CD4-positive, CD25-positive, alpha-beta regulatory T cell (primary cell): ENCODE measurements around the gene PYY. TPM values are rescaled to one million over a fixed set of nuclear protein-coding genes. Genes with fewer than 3 reads are reported as not detected.
"Not testable (repeated sequence)": the region's sequence is repeated elsewhere in the genome, so short reads cannot be mapped to it uniquely, and the experiment has no call there.

ENCODE experiments used
- ATAC-seq, 2 donors: fragments of 150-1000 bp; cut with Tn5 transposase; one replicate each; pipeline ENCODE4 v1.10.0; 2021; ENCODE audit warnings: low read depth in 2 of 2, moderate number of reproducible peaks in 2 of 2, moderate library complexity in 1 of 2
- DNase-seq, 3 donors: peaks; one replicate each; pipeline versions ENCODE4 v3.0.0 to v3.0.0-alpha.2; 2012 to 2022; ENCODE audit warnings: mixed read lengths in 1 of 3
- H3K27ac ChIP-seq: one replicate; pipeline ENCODE4 v1.7.0; 2013; ENCODE audit warnings: mild to moderate bottlenecking, low read length; ENCODE audit not compliant: insufficient read depth, poor library complexity, severe bottlenecking
- H3K27me3 ChIP-seq: one replicate; pipeline ENCODE4 v1.7.0; 2013; ENCODE audit warnings: low read length; ENCODE audit not compliant: control insufficient read depth, insufficient read depth
- H3K36me3 ChIP-seq: one replicate; pipeline ENCODE4 v1.7.0; 2013; ENCODE audit warnings: mild to moderate bottlenecking, low read length, moderate library complexity; ENCODE audit not compliant: control insufficient read depth, insufficient read depth
- H3K4me1 ChIP-seq: 2 replicates; pipeline ENCODE4 v1.7.0; 2013; ENCODE audit warnings: mild to moderate bottlenecking, low read length; ENCODE audit not compliant: insufficient read depth, control insufficient read depth, poor library complexity, severe bottlenecking
- H3K4me3 ChIP-seq: one replicate; pipeline ENCODE4 v1.7.0; 2013; ENCODE audit warnings: low read depth, mild to moderate bottlenecking, low read length, moderate library complexity
- H3K9me3 ChIP-seq, 2 experiments: 1 replicate in 1 of 2; 2 replicates in 1 of 2; pipeline ENCODE4 v1.7.0; 2013; ENCODE audit warnings: low read length in 2 of 2, mild to moderate bottlenecking in 1 of 2, moderate library complexity in 1 of 2; ENCODE audit not compliant: control insufficient read depth in 2 of 2
- H3K27ac Mint-ChIP-seq, 3 donors: one replicate each; pipeline ENCODE4 v1.8.0; 2020 to 2022; ENCODE audit warnings: mild to moderate bottlenecking in 3 of 3, mixed read lengths in 3 of 3, moderate library complexity in 2 of 3
- H3K27me3 Mint-ChIP-seq: one replicate; pipeline ENCODE4 v1.8.0; 2022; ENCODE audit warnings: mild to moderate bottlenecking, mixed read lengths
- H3K36me3 Mint-ChIP-seq: one replicate; pipeline ENCODE4 v1.8.0; 2020; ENCODE audit warnings: mixed read lengths
- H3K4me1 Mint-ChIP-seq, 4 donors: one replicate each; pipeline ENCODE4 v1.8.0; 2020 to 2022; ENCODE audit warnings: mixed read lengths in 4 of 4, mild to moderate bottlenecking in 1 of 4
- H3K4me3 Mint-ChIP-seq, 4 donors: one replicate each; pipeline ENCODE4 v1.8.0; 2020 to 2022; ENCODE audit warnings: mild to moderate bottlenecking in 4 of 4, mixed read lengths in 4 of 4, moderate library complexity in 3 of 4
- H3K9me3 Mint-ChIP-seq, 7 donors: one replicate each; pipeline ENCODE4 v1.8.0; 2020 to 2022; ENCODE audit warnings: mixed read lengths in 7 of 7, mild to moderate bottlenecking in 3 of 7, moderate library complexity in 2 of 7
- polyA plus RNA-seq, 4 donors: library from polyadenylated mRNA; unstranded; fragments of 300-500 nt; fragmentation: Illumina TruSeq; gene quantifications; one replicate each; pipeline ENCODE4 v1.2.3, GENCODE V29; 2021
- total RNA-seq: library from RNA; stranded (reverse); gene quantifications from one replicate; pipeline ENCODE4 v1.2.3, GENCODE V29; 2022

Gene PYY
- total and polyA plus RNA-seq, 5 donors from 2014 or later, result not detected

- peaks cover 6% of the 10 kb centered on the region for H3K27me3 ChIP-seq
- peaks cover 0 to under 1% (median 0%) of the 10 kb centered on the region in 4 donors for H3K4me1 Mint-ChIP-seq
- H3K4me1 ChIP-seq, result no peaks in the 10 kb centered on the region
- peaks cover 0 to 8% (median 0%) of the 10 kb centered on the region in 7 donors for H3K9me3 Mint-ChIP-seq
- H3K36me3 ChIP-seq, result no peaks in the 10 kb centered on the region
- no peak for ATAC-seq
- no peak overlapping the region for H3K27ac ChIP-seq
- H3K36me3 Mint-ChIP-seq, result no peaks in the 10 kb centered on the region
- no peak overlapping the region for H3K27ac Mint-ChIP-seq
- DNase-seq, result no peak
- no peak overlapping the region for H3K4me3 ChIP-seq
- peaks cover 32% of the 10 kb centered on the region for H3K27me3 Mint-ChIP-seq
- no peak overlapping the region for H3K4me3 Mint-ChIP-seq
- H3K9me3 ChIP-seq, result no peaks in the 10 kb centered on the region
Measured at GRCh38 chr17:43976963-43977837, 23.5 kb upstream of the PYY start.

DNA sequence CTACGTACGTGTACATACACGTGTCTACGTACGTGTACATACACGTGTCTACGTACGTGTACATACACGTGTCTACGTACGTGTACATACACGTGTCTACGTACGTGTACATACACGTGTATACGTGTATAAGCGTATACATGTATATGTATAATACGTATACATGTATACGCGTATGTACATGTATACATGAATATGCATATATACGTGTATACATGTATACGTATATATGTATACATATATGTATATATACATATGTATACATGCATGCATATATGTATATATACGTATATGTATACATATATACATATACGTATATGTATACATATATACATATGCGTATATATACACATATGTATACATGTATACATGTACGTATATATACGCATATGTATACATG is 22.2 kb upstream of the PYY start:
- no peak overlapping the region for H3K4me3 ChIP-seq
- H3K27me3 ChIP-seq, result peaks cover under 1% of the 10 kb centered on the region
- H3K36me3 ChIP-seq, result no peaks in the 10 kb centered on the region
- H3K27ac ChIP-seq, result no peak overlapping the region
- Mint-ChIP-seq H3K36me3 (no peaks in the 10 kb centered on the region), H3K27ac (no peak overlapping the region), H3K9me3 (peaks cover 0 to 8% (median 0%) of the 10 kb centered on the region in 7 donors), H3K4me1 (no peaks in the 10 kb centered on the region), H3K4me3 (no peak overlapping the region), H3K27me3 (peaks cover 27% of the 10 kb centered on the region)
- ATAC-seq (no peak), DNase-seq (no peak)
- no peaks in the 10 kb centered on the region for H3K4me1 ChIP-seq
- H3K9me3 ChIP-seq, result no peaks in the 10 kb centered on the region

GRCh38 chr17:43974382-43975266 is 20.9 kb upstream of the PYY start:
- Mint-ChIP-seq H3K9me3 (peaks cover 0 to 8% (median 0%) of the 10 kb centered on the region in 7 donors), H3K36me3 (no peaks in the 10 kb centered on the region), H3K27me3 (peaks cover 25% of the 10 kb centered on the region), H3K27ac (no peak overlapping the region), H3K4me1 (no peaks in the 10 kb centered on the region), H3K4me3 (no peak overlapping the region)
- H3K27ac ChIP-seq, result no peak overlapping the region
- ATAC-seq (no peak), DNase-seq (no peak)
- no peaks in the 10 kb centered on the region for H3K4me1 ChIP-seq
- H3K4me3 ChIP-seq, result no peak overlapping the region
- no peaks in the 10 kb centered on the region for H3K36me3 ChIP-seq
- no peaks in the 10 kb centered on the region for H3K9me3 ChIP-seq
- peaks cover 3% of the 10 kb centered on the region for H3K27me3 ChIP-seq

- H3K36me3 Mint-ChIP-seq, H3K9me3 ChIP-seq, H3K4me3 Mint-ChIP-seq, H3K4me3 ChIP-seq, H3K27me3 ChIP-seq, H3K4me1 Mint-ChIP-seq, ATAC-seq, H3K9me3 Mint-ChIP-seq, H3K4me1 ChIP-seq, H3K27ac Mint-ChIP-seq, DNase-seq, H3K27ac ChIP-seq, H3K36me3 ChIP-seq: not testable (repeated sequence)
- peaks cover 20% of the 10 kb centered on the region for H3K27me3 Mint-ChIP-seq
Measured at GRCh38 chr17:43972444-43973212, 18.9 kb upstream of the PYY start.

DNA sequence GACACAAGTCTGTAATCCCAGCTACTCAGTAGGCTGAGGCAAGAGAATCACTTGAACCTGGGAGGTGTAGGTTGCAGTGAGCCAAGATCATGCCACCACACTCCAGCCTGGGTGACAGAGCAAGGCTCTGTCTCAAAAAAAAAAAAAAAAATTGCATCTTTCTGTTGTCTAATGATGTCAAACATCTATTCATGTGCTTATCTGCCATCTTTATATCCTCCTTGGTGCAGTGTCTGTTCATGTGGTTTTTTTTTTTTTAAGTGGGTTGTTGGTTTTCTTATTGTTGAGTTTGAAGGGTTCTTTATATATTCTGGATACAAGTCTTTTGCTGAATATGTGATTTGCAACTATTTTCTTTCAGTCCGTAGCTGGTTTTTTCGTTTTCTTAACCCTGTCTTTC is 17.7 kb upstream of the PYY start:
- DNase-seq, H3K4me1 Mint-ChIP-seq, H3K27ac ChIP-seq, H3K9me3 ChIP-seq, H3K27ac Mint-ChIP-seq, H3K27me3 ChIP-seq, H3K4me3 ChIP-seq, H3K4me3 Mint-ChIP-seq, H3K36me3 Mint-ChIP-seq, H3K36me3 ChIP-seq, H3K4me1 ChIP-seq, ATAC-seq, H3K9me3 Mint-ChIP-seq: not testable (repeated sequence)
- H3K27me3 Mint-ChIP-seq, result peaks cover 17% of the 10 kb centered on the region

- H3K4me3 ChIP-seq, result no peak overlapping the region
- ATAC-seq, result no peak
- no peaks in the 10 kb centered on the region for H3K4me1 ChIP-seq
- no peak overlapping the region for H3K27ac ChIP-seq
- no peak for DNase-seq
- H3K9me3 Mint-ChIP-seq, result peaks cover 0 to 2% (median 0%) of the 10 kb centered on the region in 7 donors
- no peaks in the 10 kb centered on the region for H3K4me1 Mint-ChIP-seq
- H3K36me3 Mint-ChIP-seq, result no peaks in the 10 kb centered on the region
- no peak overlapping the region for H3K4me3 Mint-ChIP-seq
- peaks cover 6% of the 10 kb centered on the region for H3K27me3 ChIP-seq
- H3K27me3 Mint-ChIP-seq, result peaks cover 17% of the 10 kb centered on the region
- no peak overlapping the region for H3K27ac Mint-ChIP-seq
- H3K9me3 ChIP-seq, result no peaks in the 10 kb centered on the region
- no peaks in the 10 kb centered on the region for H3K36me3 ChIP-seq
Measured at GRCh38 chr17:43970366-43970765, 16.6 kb upstream of the PYY start.

DNA sequence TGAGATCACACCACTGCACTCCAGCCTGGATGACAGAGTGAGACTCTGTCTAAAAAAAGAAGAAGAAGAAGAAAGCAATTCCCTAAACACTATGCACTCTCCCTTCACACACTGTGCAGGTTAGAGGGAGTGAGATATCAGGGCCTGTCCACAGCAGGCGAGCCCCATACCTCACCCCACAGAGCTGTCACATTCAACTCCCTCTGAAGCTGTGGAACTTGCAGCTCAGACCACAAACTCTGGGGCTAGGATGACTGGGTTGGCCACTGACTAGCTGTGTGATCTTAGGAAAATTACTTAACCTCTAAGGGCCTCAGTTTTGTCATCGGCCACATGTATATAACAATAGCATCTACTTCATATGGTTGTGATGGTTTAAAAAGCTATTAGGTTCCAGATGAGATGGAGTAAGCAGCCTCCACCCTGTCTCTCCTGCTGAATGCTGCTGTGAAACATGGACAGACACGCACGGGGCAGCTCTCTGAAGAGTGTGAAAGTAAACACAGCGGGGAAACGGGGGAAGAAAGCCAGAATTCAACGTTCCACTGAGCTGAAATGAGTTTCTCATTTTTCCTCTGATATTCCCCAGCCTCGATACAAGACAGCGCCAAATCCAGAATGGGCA is 13.6 kb upstream of the PYY start:
- Mint-ChIP-seq H3K4me3 (no peak overlapping the region), H3K36me3 (no peaks in the 10 kb centered on the region), H3K9me3 (peaks cover 0 to 2% (median 0%) of the 10 kb centered on the region in 7 donors), H3K27ac (no peak overlapping the region), H3K27me3 (peaks cover 12% of the 10 kb centered on the region), H3K4me1 (no peaks in the 10 kb centered on the region)
- Histone ChIP-seq H3K27ac (no peak overlapping the region), H3K9me3 (no peaks in the 10 kb centered on the region), H3K4me3 (no peak overlapping the region), H3K36me3 (no peaks in the 10 kb centered on the region), H3K4me1 (no peaks in the 10 kb centered on the region), H3K27me3 (peaks cover 6% of the 10 kb centered on the region)
- ATAC-seq, result no peak
- no peak for DNase-seq
